ENCODE results near the gene SYT5. TPM values are rescaled to one million over a fixed set of nuclear protein-coding genes. Genes with fewer than 3 reads are reported as not detected.

The SYT5 gene
- total RNA-seq, 1 experiment from 2014 or later, result not detected

DNA sequence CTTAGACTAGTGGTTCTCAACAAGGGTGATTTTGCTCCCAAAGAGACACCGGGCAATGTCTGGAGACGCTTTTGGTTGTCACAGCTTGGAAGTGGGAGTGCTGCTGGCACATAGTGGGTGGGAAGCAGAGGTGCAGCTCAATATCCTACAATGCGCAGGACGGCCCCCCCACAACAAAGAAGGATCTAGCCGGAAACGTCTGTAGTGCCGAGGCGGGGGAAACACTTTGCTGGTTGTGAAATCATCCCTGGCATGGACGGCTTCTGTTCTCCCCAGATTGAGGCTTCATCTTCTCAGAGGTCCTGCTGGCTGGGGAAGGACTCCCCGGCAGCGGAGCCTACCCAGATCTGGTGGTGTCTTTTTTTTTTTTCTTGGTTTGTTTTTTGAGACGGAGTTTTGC, 13.4 kb upstream of the SYT5 start:
- Histone ChIP-seq H3K36me3 (ENCODE audit: control insufficient read depth, insufficient read depth, low read length) (no peaks in the 10 kb centered on the region), H3K27me3 (replicated peaks; ENCODE audit: control insufficient read depth, insufficient read depth, low read length) (no peaks in the 10 kb centered on the region), H3K4me1 (no peaks in the 10 kb centered on the region), H3K9me3 (no peaks in the 10 kb centered on the region), H3K4me3 (ENCODE audit: low read depth, low read length) (no peak overlapping the region)
- ChIA-PET CTCF (interaction anchor here (0.7 kb wide), 2 partner anchors 10 to 54 kb away, joined by 4 to 5 read pairs; no protein-coding TSS in a partner anchor), POLR2A (interaction anchor here (0.6 kb wide), 1 partner anchor 58 kb away, joined by 10 read pairs; no protein-coding TSS in a partner anchor)
- Mint-ChIP-seq H3K27me3 (ENCODE audit: insufficient read depth, unreplicated experiment) (peaks cover 1% of the 10 kb centered on the region), H3K4me3 (ENCODE audit: unreplicated experiment) (no peak overlapping the region), H3K36me3 (ENCODE audit: insufficient read depth, unreplicated experiment) (no peaks in the 10 kb centered on the region), H3K4me1 (ENCODE audit: low read depth, unreplicated experiment) (no peaks in the 10 kb centered on the region), H3K27ac (ENCODE audit: unreplicated experiment) (no peak overlapping the region), H3K9me3 (ENCODE audit: unreplicated experiment) (no peaks in the 10 kb centered on the region)
- DNase-seq, result no peak
- intact Hi-C loops (cut with micrococcal nuclease; ENCODE audit: unreplicated experiment), result no loop called here
- TF ChIP-seq, protein P1, sequence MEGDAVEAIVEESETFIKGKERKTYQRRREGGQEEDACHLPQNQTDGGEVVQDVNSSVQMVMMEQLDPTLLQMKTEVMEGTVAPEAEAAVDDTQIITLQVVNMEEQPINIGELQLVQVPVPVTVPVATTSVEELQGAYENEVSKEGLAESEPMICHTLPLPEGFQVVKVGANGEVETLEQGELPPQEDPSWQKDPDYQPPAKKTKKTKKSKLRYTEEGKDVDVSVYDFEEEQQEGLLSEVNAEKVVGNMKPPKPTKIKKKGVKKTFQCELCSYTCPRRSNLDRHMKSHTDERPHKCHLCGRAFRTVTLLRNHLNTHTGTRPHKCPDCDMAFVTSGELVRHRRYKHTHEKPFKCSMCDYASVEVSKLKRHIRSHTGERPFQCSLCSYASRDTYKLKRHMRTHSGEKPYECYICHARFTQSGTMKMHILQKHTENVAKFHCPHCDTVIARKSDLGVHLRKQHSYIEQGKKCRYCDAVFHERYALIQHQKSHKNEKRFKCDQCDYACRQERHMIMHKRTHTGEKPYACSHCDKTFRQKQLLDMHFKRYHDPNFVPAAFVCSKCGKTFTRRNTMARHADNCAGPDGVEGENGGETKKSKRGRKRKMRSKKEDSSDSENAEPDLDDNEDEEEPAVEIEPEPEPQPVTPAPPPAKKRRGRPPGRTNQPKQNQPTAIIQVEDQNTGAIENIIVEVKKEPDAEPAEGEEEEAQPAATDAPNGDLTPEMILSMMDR (IDR thresholded peaks at IDR 0.05; ENCODE audit: insufficient read depth in 1 of 2, low read depth in 1 of 2, low read length in 1 of 2, severe bottlenecking in 1 of 2, unreplicated experiment in 1 of 2), result no peak
- no TSS peak for BruUV-seq (replicated peaks)

DNA sequence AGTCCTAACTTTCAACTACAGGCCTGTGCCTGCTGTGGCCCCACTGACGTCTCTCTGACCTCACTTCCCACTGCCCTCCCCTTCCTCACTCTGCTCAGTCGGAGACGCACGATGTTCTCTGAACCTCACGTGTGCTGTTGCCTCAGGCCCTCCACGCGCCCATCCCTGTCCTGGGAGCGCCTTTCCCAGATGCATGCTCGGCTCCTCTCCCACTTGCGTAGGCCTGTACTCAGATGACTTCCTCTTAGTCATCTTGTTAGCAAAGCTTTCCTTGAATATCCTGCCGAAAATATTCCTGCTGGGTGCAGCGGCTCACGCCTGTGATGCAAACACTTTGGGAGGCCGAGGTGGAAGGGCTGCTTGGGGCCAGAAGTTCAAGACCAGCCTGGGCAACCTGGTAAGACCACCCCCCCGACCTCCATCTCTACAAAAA, 9.3 kb upstream of the SYT5 start:
- Mint-ChIP-seq H3K4me3 (ENCODE audit: unreplicated experiment) (no peak overlapping the region), H3K27ac (ENCODE audit: unreplicated experiment) (no peak overlapping the region), H3K9me3 (ENCODE audit: unreplicated experiment) (no peaks in the 10 kb centered on the region), H3K4me1 (ENCODE audit: low read depth, unreplicated experiment) (no peaks in the 10 kb centered on the region), H3K27me3 (ENCODE audit: insufficient read depth, unreplicated experiment) (peaks cover 5% of the 10 kb centered on the region), H3K36me3 (ENCODE audit: insufficient read depth, unreplicated experiment) (no peaks in the 10 kb centered on the region)
- Histone ChIP-seq H3K4me3 (ENCODE audit: low read depth, low read length) (no peak overlapping the region), H3K36me3 (ENCODE audit: control insufficient read depth, insufficient read depth, low read length) (no peaks in the 10 kb centered on the region), H3K27me3 (replicated peaks; ENCODE audit: control insufficient read depth, insufficient read depth, low read length) (no peaks in the 10 kb centered on the region), H3K9me3 (no peaks in the 10 kb centered on the region), H3K4me1 (no peaks in the 10 kb centered on the region)
- BruUV-seq (replicated peaks), result no TSS peak
- POLR2A ChIA-PET, result no interaction called here
- CTCF ChIA-PET, result no interaction called here
- intact Hi-C loops (cut with micrococcal nuclease; ENCODE audit: unreplicated experiment), result no loop called here
- TF ChIP-seq, protein P1 (IDR thresholded peaks at IDR 0.05; ENCODE audit: insufficient read depth in 1 of 2, low read depth in 1 of 2, low read length in 1 of 2, severe bottlenecking in 1 of 2, unreplicated experiment in 1 of 2), result no peak
- no peak for DNase-seq

DNA sequence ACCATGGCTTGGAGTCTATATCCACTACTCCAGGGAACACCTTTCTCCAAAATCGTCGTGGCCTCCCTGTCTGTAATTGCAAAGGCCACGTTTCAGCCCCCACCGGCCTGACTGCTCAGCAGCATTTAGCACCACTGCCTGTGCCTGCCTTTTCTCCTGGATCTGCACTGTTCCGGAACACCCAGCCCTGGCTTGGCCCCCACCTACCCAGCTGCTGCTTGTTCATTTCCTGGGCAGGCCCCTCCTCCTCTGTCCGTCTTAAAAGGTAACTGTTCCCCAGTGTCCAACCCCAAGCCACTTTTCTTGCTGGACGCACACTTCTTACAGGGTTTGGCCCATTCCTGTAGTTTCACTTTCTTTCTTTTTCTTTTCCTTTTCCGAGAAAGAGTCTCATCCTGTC, 8.5 kb upstream of the SYT5 start:
- H3K27ac Mint-ChIP-seq (ENCODE audit: unreplicated experiment), result no peak overlapping the region
- no peaks in the 10 kb centered on the region for H3K9me3 ChIP-seq
- intact Hi-C loops (cut with micrococcal nuclease; ENCODE audit: unreplicated experiment), result no loop called here
- TF ChIP-seq, protein P1 (IDR thresholded peaks at IDR 0.05; ENCODE audit: insufficient read depth in 1 of 2, low read depth in 1 of 2, low read length in 1 of 2, severe bottlenecking in 1 of 2, unreplicated experiment in 1 of 2), result no peak
- no peaks in the 10 kb centered on the region for H3K36me3 Mint-ChIP-seq (ENCODE audit: insufficient read depth, unreplicated experiment)
- no peaks in the 10 kb centered on the region for H3K36me3 ChIP-seq (ENCODE audit: control insufficient read depth, insufficient read depth, low read length)
- no peaks in the 10 kb centered on the region for H3K27me3 ChIP-seq (replicated peaks; ENCODE audit: control insufficient read depth, insufficient read depth, low read length)
- CTCF ChIA-PET, result no interaction called here
- no peaks in the 10 kb centered on the region for H3K4me1 ChIP-seq
- no TSS peak for BruUV-seq (replicated peaks)
- no peak overlapping the region for H3K4me3 Mint-ChIP-seq (ENCODE audit: unreplicated experiment)
- no peaks in the 10 kb centered on the region for H3K4me1 Mint-ChIP-seq (ENCODE audit: low read depth, unreplicated experiment)
- DNase-seq, result no peak
- H3K27me3 Mint-ChIP-seq (ENCODE audit: insufficient read depth, unreplicated experiment), result peaks cover 5% of the 10 kb centered on the region
- POLR2A ChIA-PET, result no interaction called here
- H3K9me3 Mint-ChIP-seq (ENCODE audit: unreplicated experiment), result no peaks in the 10 kb centered on the region
- no peak overlapping the region for H3K4me3 ChIP-seq (ENCODE audit: low read depth, low read length)
